Upper lobe of left lung (tissue), 6 donors: ENCODE measurements around the gene SUCLA2. TPM values are rescaled to one million over a fixed set of nuclear protein-coding genes. Genes with fewer than 3 reads are reported as not detected.
A peak's percentile ranks its signal among the peaks of the same experiment; 100 is the strongest.

Experiments used
- ATAC-seq, 2 donors: fragments of 200-7000 bp; cut with Tn5 transposase; one replicate each; pipeline ENCODE4 v1.9.1; 2022; ENCODE audit warnings: mild to moderate bottlenecking in 2 of 2, moderate library complexity in 2 of 2; ENCODE audit not compliant: low FRiP score in 2 of 2
- DNase-seq, 2 donors: peaks; one replicate each; pipeline ENCODE4 v3.0.0-alpha.2; 2019 to 2020
- H3K27ac ChIP-seq, 4 donors: fragments of 200-600 bp; sonication (generic); one replicate each; pipeline ENCODE4 v1.5.1; 2016 to 2019
- H3K27me3 ChIP-seq, 4 donors: fragments of 200-600 bp; sonication (generic); one replicate each; pipeline ENCODE4 v1.5.1; 2017 to 2019
- H3K36me3 ChIP-seq, 4 donors: fragments of 200-600 bp; sonication (generic); one replicate each; pipeline ENCODE4 v1.5.1; 2016 to 2019
- H3K4me1 ChIP-seq, 4 donors: fragments of 200-600 bp; sonication (generic); one replicate each; pipeline ENCODE4 v1.5.1; 2018 to 2019
- H3K4me3 ChIP-seq, 4 donors: fragments of 200-600 bp; sonication (generic); one replicate each; pipeline ENCODE4 v1.5.1; 2017 to 2019; ENCODE audit warnings: mild to moderate bottlenecking in 2 of 4, moderate library complexity in 1 of 4
- H3K9me3 ChIP-seq, 4 donors: fragments of 200-600 bp; sonication (generic); one replicate each; pipeline ENCODE4 v1.5.1; 2018 to 2019
- CTCF ChIP-seq, 6 experiments: fragments of 450-650 bp in 4 of 6; fragments of 200-600 bp in 2 of 6; sonication (generic) in 2 of 6; IDR thresholded peaks; one replicate each; pipeline ENCODE4 v1.5.1; 2016 to 2019; ENCODE audit warnings: antibody characterized with exemption in 6 of 6
- EP300 ChIP-seq, 4 donors: sonication (generic); formaldehyde crosslinking; IDR thresholded peaks; one replicate each; pipeline ENCODE4 v1.5.1; 2017; ENCODE audit warnings: antibody characterized with exemption in 4 of 4, control low read depth in 2 of 4
- POLR2A ChIP-seq, 4 donors: fragments of 450-650 bp; IDR thresholded peaks; one replicate each; pipeline ENCODE4 v1.5.1; 2016 to 2017; ENCODE audit warnings: antibody characterized with exemption in 4 of 4, mild to moderate bottlenecking in 2 of 4
- POLR2AphosphoS5 ChIP-seq, 2 donors: sonication (generic); formaldehyde crosslinking; IDR thresholded peaks; one replicate each; pipeline ENCODE4 v1.5.1; 2017; ENCODE audit warnings: antibody characterized with exemption in 2 of 2
- WGBS, 2 donors: methylation state at CpG; one replicate each; pipeline ENCODE4 v1.1.5; 2017 to 2018; 5-methylcytosine and 5-hydroxymethylcytosine counted together
- total RNA-seq, 6 donors: library from RNA; depleted of rRNA in 4 of 6; stranded (reverse); fragments of >200 nt in 4 of 6; gene quantifications; one replicate each; pipeline versions ENCODE4 v1.1.0 to v1.2.1, GENCODE V29; 2016 to 2021
- donor health status: DM: no; HTN: no; CAD: no; lungs with moderate emphysema.
- donor health status: DM: no; HTN: yes; CAD: no; lungs with severe emphysema.

The SUCLA2 gene
- total RNA-seq, 6 donors from 2014 or later: 15.0 to 67.4 (median 33.4) TPM

- Histone ChIP-seq H3K36me3 (peaks cover 0 to 6% (median 2%) of the 10 kb centered on the region in 4 donors), H3K4me3 (peak overlapping the region; percentile 62 to 98 (median 88)), H3K9me3 (no peaks in the 10 kb centered on the region), H3K27ac (peak overlapping the region; percentile 77 to 90 (median 82)), H3K4me1 (peaks cover 10 to 19% (median 15%) of the 10 kb centered on the region in 4 donors), H3K27me3 (no peaks in the 10 kb centered on the region)
- peak in 1 of 2 donors; percentile 26 for DNase-seq
- ATAC-seq: peak; percentile 76 to 80
- 0% methylated on average over 12 to 13 of the region's 25 CpGs for WGBS, 2 donors
- TF ChIP-seq EP300 (IDR thresholded peaks at IDR 0.05): no peak
- no peak for TF ChIP-seq CTCF (IDR thresholded peaks at IDR 0.05)
- TF ChIP-seq POLR2A (IDR thresholded peaks at IDR 0.05): no peak
- TF ChIP-seq POLR2AphosphoS5 (IDR thresholded peaks at IDR 0.05): no peak
Observed at GRCh38 chr13:48000559-48001113, 437 bp downstream of the SUCLA2 start.

- Histone ChIP-seq H3K27ac (peak overlapping the region in 1 of 4 donors; percentile 84), H3K9me3 (no peaks in the 10 kb centered on the region), H3K36me3 (peaks cover 0 to 9% (median 2%) of the 10 kb centered on the region in 4 donors), H3K4me3 (peak overlapping the region in 3 of 4 donors; percentile 62 to 98 (median 89)), H3K27me3 (no peaks in the 10 kb centered on the region), H3K4me1 (peaks cover 10 to 19% (median 15%) of the 10 kb centered on the region in 4 donors)
- ATAC-seq (no peak), DNase-seq (no peak)
- TF ChIP-seq POLR2A (IDR thresholded peaks at IDR 0.05) (no peak), EP300 (IDR thresholded peaks at IDR 0.05) (no peak), POLR2AphosphoS5 (IDR thresholded peaks at IDR 0.05) (no peak), CTCF (IDR thresholded peaks at IDR 0.05) (no peak)
- 45 to 54% methylated on average over 5 of the region's 5 CpGs for WGBS, 2 donors
Observed at GRCh38 chr13:47999973-48000372, 1.1 kb downstream of the SUCLA2 start.

- 86 to 95% methylated on average over 2 of the region's 2 CpGs for WGBS, 2 donors
- no peak for ATAC-seq
- Histone ChIP-seq H3K4me1 (peaks cover 10 to 19% (median 15%) of the 10 kb centered on the region in 4 donors), H3K27ac (no peak overlapping the region), H3K36me3 (peaks cover 0 to 23% (median 11%) of the 10 kb centered on the region in 4 donors), H3K4me3 (no peak overlapping the region), H3K27me3 (no peaks in the 10 kb centered on the region), H3K9me3 (no peaks in the 10 kb centered on the region)
- TF ChIP-seq CTCF (IDR thresholded peaks at IDR 0.05) (no peak), EP300 (IDR thresholded peaks at IDR 0.05) (no peak), POLR2AphosphoS5 (IDR thresholded peaks at IDR 0.05) (no peak), POLR2A (IDR thresholded peaks at IDR 0.05) (no peak)
- no peak for DNase-seq
Observed at GRCh38 chr13:47997384-47997783, 3.7 kb downstream of the SUCLA2 start.

GRCh38 chr13:47991859-47992258, 9.2 kb downstream of the SUCLA2 start:
- Histone ChIP-seq H3K4me1 (no peaks in the 10 kb centered on the region), H3K4me3 (no peak overlapping the region), H3K27ac (no peak overlapping the region), H3K9me3 (no peaks in the 10 kb centered on the region), H3K27me3 (no peaks in the 10 kb centered on the region), H3K36me3 (peaks cover 0 to 58% (median 14%) of the 10 kb centered on the region in 4 donors)
- DNase-seq (no peak), ATAC-seq (no peak)
- WGBS, 2 donors: 90 to 92% methylated on average over 4 of the region's 4 CpGs
- TF ChIP-seq POLR2AphosphoS5 (IDR thresholded peaks at IDR 0.05) (no peak), POLR2A (IDR thresholded peaks at IDR 0.05) (no peak), EP300 (IDR thresholded peaks at IDR 0.05) (no peak), CTCF (IDR thresholded peaks at IDR 0.05) (no peak)
